SU-DHL-6 (cell line): ENCODE measurements around the gene ADAM10.

ENCODE experiments used
- EZH2phosphoT487 ChIP-seq: fragments of 200-600 bp; sonication (generic), shearing (Covaris generic); conservative IDR thresholded peaks from 2 replicates; pipeline ENCODE4 v1.6.1; 2018; ENCODE audit warnings: mild to moderate bottlenecking, antibody characterized with exemption, low read length, moderate library complexity, mixed read lengths
- TF ChIP-seq, protein P1 (sequence below): fragments of 200-600 bp; sonication (generic); IDR thresholded peaks from one replicate; pipeline ENCODE4 v1.5.1; 2017; ENCODE audit warnings: antibody characterized with exemption, mild to moderate bottlenecking, low read length, moderate library complexity; ENCODE audit not compliant: insufficient read depth, poor library complexity, severe bottlenecking

GRCh38 chr15:58553365-58553918, 196.1 kb downstream of the ADAM10 start:
- TF ChIP-seq, protein P1, sequence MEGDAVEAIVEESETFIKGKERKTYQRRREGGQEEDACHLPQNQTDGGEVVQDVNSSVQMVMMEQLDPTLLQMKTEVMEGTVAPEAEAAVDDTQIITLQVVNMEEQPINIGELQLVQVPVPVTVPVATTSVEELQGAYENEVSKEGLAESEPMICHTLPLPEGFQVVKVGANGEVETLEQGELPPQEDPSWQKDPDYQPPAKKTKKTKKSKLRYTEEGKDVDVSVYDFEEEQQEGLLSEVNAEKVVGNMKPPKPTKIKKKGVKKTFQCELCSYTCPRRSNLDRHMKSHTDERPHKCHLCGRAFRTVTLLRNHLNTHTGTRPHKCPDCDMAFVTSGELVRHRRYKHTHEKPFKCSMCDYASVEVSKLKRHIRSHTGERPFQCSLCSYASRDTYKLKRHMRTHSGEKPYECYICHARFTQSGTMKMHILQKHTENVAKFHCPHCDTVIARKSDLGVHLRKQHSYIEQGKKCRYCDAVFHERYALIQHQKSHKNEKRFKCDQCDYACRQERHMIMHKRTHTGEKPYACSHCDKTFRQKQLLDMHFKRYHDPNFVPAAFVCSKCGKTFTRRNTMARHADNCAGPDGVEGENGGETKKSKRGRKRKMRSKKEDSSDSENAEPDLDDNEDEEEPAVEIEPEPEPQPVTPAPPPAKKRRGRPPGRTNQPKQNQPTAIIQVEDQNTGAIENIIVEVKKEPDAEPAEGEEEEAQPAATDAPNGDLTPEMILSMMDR, result no peak
- TF ChIP-seq EZH2phosphoT487, result no peak
